Measurements from ENCODE around the gene PRPF38B. TPM values are rescaled to one million over a fixed set of nuclear protein-coding genes. Genes with fewer than 3 reads are reported as not detected.
"Not testable (repeated sequence)": the region's sequence is repeated elsewhere in the genome, so short reads cannot be mapped to it uniquely, and the experiment has no call there.

Gene PRPF38B
- total RNA-seq, 1 donor from 2014 or later: 7.3 TPM

DNA sequence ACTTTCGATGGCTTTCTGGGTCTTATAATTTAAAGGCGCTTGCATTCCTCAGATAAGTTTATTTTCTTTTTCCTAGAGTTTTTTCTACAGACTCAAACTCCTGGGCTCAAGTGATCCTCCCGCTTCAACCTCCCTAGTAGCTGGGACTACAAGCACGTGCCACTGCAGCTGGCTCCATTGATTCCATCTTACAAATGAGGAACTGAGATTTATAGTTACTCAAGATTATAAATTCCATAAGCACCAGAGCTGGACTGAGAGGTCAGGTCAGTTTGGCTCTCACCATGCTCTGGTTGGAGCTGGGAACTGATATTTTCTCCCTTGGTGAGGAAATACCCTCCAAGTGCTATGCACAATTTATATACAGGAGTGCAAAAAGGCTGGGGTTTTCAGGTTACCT, 13.4 kb upstream of the PRPF38B start:
- Histone ChIP-seq H3K4me3 (ENCODE audit: low read length in 3 of 3) (no peak overlapping the region), H3K27me3 (ENCODE audit: control insufficient read depth in 3 of 3, insufficient read depth in 3 of 3, low read length in 3 of 3) (peaks cover 0 to 4% (median 3%) of the 10 kb centered on the region in 3 donors), H3K9me3 (ENCODE audit: control insufficient read depth in 3 of 3, low read length in 3 of 3) (no peaks in the 10 kb centered on the region), H3K4me1 (ENCODE audit: control insufficient read depth in 3 of 3, insufficient read depth in 3 of 3, low read length in 3 of 3) (no peaks in the 10 kb centered on the region), H3K36me3 (ENCODE audit: control insufficient read depth in 3 of 3, insufficient read depth in 3 of 3, low read length in 3 of 3) (no peaks in the 10 kb centered on the region), H3K27ac (ENCODE audit: low read depth, low read length) (no peak overlapping the region), H3K9ac (ENCODE audit: low read depth in 1 of 3, low read length in 3 of 3) (no peak overlapping the region)

DNA sequence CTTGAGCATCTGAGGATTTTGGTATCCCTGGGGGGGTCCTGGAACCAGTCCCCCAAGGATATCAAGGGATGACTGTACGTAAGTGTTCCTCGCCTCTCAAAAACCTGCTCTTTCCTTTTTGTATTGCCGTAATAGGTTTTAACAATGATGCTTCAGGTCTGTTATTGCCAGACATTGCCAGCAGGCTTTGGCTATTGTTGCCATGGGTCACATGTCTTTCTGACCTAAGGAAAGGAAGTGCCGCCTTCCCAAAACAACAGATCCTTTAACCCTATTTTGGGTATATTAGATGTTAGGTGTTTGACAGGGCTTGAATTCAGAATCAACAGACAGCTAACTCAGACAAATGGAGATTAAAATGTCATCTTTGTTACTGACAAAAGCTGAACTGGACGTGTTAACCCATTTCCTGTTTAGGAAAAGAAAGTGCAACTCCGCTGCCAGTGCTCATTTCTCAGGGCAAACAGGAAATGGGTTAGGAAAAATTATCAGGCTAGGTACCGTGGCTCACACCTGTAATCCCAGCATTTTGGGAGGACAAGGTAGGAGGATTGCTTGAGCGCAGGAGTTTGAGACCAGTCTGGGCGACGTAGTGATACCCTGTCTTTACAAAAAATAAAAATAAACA, 12.4 kb upstream of the PRPF38B start:
- no peak overlapping the region for H3K9ac ChIP-seq (ENCODE audit: low read depth in 1 of 3, low read length in 3 of 3)
- no peaks in the 10 kb centered on the region for H3K9me3 ChIP-seq (ENCODE audit: control insufficient read depth in 3 of 3, low read length in 3 of 3)
- no peak overlapping the region for H3K27ac ChIP-seq (ENCODE audit: low read depth, low read length)
- peak overlapping the region in 2 of 3 donors; percentile 35 to 52 for H3K4me3 ChIP-seq (ENCODE audit: low read length in 3 of 3)
- peaks cover 0 to 4% (median 3%) of the 10 kb centered on the region in 3 donors for H3K27me3 ChIP-seq (ENCODE audit: control insufficient read depth in 3 of 3, insufficient read depth in 3 of 3, low read length in 3 of 3)
- no peaks in the 10 kb centered on the region for H3K36me3 ChIP-seq (ENCODE audit: control insufficient read depth in 3 of 3, insufficient read depth in 3 of 3, low read length in 3 of 3)
- no peaks in the 10 kb centered on the region for H3K4me1 ChIP-seq (ENCODE audit: control insufficient read depth in 3 of 3, insufficient read depth in 3 of 3, low read length in 3 of 3)

DNA sequence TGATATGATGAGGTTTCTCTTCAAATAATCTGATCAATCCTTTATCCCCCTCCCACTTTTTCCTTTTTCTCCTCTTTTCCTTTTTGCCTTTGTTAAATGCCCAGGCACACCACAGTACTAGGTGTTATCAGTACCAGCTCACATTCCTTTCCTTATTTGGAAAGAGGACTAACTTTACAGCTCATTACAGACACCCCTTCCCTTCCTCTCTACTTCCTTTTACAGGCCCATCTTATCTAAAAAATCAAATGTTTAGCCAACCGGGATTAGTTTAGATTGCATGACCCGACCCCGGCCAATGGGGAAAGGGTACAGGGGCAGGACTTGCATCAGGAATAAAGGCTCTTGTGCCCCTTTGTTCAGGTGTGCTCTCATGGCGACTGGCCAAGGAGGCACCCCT, 10.4 kb upstream of the PRPF38B start:
- not testable (repeated sequence) for H3K27ac ChIP-seq (ENCODE audit: low read depth, low read length)

GRCh38 chr1:108685529-108685928, 6.6 kb upstream of the PRPF38B start:
- Histone ChIP-seq H3K9ac (ENCODE audit: low read depth in 1 of 3, low read length in 3 of 3) (no peak overlapping the region), H3K27ac (ENCODE audit: low read depth, low read length) (no peak overlapping the region), H3K4me1 (ENCODE audit: control insufficient read depth in 3 of 3, insufficient read depth in 3 of 3, low read length in 3 of 3) (no peaks in the 10 kb centered on the region), H3K9me3 (ENCODE audit: control insufficient read depth in 3 of 3, low read length in 3 of 3) (no peaks in the 10 kb centered on the region), H3K4me3 (ENCODE audit: low read length in 3 of 3) (no peak overlapping the region), H3K36me3 (ENCODE audit: control insufficient read depth in 3 of 3, insufficient read depth in 3 of 3, low read length in 3 of 3) (no peaks in the 10 kb centered on the region), H3K27me3 (ENCODE audit: control insufficient read depth in 3 of 3, insufficient read depth in 3 of 3, low read length in 3 of 3) (no peaks in the 10 kb centered on the region)

More for the DNA sequence above, 10.4 kb upstream of the PRPF38B start:
- H3K9me3 ChIP-seq (ENCODE audit: control insufficient read depth in 3 of 3, low read length in 3 of 3); H3K9ac ChIP-seq (ENCODE audit: low read depth in 1 of 3, low read length in 3 of 3); H3K27me3 ChIP-seq (ENCODE audit: control insufficient read depth in 3 of 3, insufficient read depth in 3 of 3, low read length in 3 of 3); H3K36me3 ChIP-seq (ENCODE audit: control insufficient read depth in 3 of 3, insufficient read depth in 3 of 3, low read length in 3 of 3); H3K4me3 ChIP-seq (ENCODE audit: low read length in 3 of 3); H3K4me1 ChIP-seq (ENCODE audit: control insufficient read depth in 3 of 3, insufficient read depth in 3 of 3, low read length in 3 of 3): not testable (repeated sequence)

GRCh38 chr1:108686614-108687313, 5.3 kb upstream of the PRPF38B start:
- H3K9ac ChIP-seq (ENCODE audit: low read depth in 1 of 3, low read length in 3 of 3): no peak overlapping the region
- no peaks in the 10 kb centered on the region for H3K27me3 ChIP-seq (ENCODE audit: control insufficient read depth in 3 of 3, insufficient read depth in 3 of 3, low read length in 3 of 3)
- H3K27ac ChIP-seq (ENCODE audit: low read depth, low read length): no peak overlapping the region
- peaks cover 3 to 6% (median 5%) of the 10 kb centered on the region in 3 donors for H3K4me1 ChIP-seq (ENCODE audit: control insufficient read depth in 3 of 3, insufficient read depth in 3 of 3, low read length in 3 of 3)
- H3K9me3 ChIP-seq (ENCODE audit: control insufficient read depth in 3 of 3, low read length in 3 of 3): no peaks in the 10 kb centered on the region
- H3K4me3 ChIP-seq (ENCODE audit: low read length in 3 of 3): no peak overlapping the region
- no peaks in the 10 kb centered on the region for H3K36me3 ChIP-seq (ENCODE audit: control insufficient read depth in 3 of 3, insufficient read depth in 3 of 3, low read length in 3 of 3)

DNA sequence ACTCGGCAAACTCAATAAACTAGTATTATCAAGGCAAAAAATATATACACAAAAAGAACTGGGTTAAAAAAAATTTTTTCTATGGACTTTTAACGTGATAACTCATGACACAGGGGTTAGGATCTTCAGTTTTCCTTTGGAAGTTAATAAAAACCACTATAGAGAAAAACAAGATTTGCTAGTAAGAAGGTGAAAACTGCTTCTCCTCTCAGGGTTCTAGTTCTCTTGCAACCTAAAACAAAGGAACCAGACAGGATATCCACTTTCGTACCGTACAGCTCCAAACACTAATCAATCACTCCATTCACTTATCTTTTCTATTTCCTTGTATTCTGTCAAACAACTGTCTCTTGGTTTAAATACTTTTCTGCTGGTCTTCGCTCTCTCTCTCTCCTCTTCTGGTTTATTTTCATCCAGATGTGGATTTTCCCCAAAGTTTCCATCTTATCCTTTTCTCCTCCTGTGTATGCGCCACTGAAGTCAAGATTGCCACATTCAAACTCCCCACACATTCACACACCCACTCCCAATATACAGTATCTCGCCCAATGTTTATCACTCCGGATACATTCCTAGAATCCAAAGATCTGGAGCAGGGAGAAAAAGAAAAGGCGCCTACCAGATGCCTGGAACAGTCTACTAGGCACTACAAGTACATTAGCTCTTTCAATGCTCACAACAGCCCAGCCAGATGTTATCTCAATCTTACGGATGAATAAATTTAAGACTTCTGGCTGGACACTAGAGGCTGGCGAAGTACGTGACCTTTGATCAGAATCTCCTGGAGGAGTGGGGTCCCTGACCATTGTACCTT, 775 bp upstream of the PRPF38B start:
- Histone ChIP-seq H3K4me1 (ENCODE audit: control insufficient read depth in 3 of 3, insufficient read depth in 3 of 3, low read length in 3 of 3) (peaks cover 5 to 33% (median 18%) of the 10 kb centered on the region in 3 donors), H3K4me3 (ENCODE audit: low read length in 3 of 3) (peak overlapping the region; percentile 75 to 96 (median 84)), H3K9me3 (ENCODE audit: control insufficient read depth in 3 of 3, low read length in 3 of 3) (no peaks in the 10 kb centered on the region), H3K27me3 (ENCODE audit: control insufficient read depth in 3 of 3, insufficient read depth in 3 of 3, low read length in 3 of 3) (no peaks in the 10 kb centered on the region), H3K36me3 (ENCODE audit: control insufficient read depth in 3 of 3, insufficient read depth in 3 of 3, low read length in 3 of 3) (peaks cover 3 to 6% (median 5%) of the 10 kb centered on the region in 3 donors), H3K27ac (ENCODE audit: low read depth, low read length) (peak overlapping the region; percentile 93), H3K9ac (ENCODE audit: low read depth in 1 of 3, low read length in 3 of 3) (peak overlapping the region; percentile 85 to 99 (median 92))

DNA sequence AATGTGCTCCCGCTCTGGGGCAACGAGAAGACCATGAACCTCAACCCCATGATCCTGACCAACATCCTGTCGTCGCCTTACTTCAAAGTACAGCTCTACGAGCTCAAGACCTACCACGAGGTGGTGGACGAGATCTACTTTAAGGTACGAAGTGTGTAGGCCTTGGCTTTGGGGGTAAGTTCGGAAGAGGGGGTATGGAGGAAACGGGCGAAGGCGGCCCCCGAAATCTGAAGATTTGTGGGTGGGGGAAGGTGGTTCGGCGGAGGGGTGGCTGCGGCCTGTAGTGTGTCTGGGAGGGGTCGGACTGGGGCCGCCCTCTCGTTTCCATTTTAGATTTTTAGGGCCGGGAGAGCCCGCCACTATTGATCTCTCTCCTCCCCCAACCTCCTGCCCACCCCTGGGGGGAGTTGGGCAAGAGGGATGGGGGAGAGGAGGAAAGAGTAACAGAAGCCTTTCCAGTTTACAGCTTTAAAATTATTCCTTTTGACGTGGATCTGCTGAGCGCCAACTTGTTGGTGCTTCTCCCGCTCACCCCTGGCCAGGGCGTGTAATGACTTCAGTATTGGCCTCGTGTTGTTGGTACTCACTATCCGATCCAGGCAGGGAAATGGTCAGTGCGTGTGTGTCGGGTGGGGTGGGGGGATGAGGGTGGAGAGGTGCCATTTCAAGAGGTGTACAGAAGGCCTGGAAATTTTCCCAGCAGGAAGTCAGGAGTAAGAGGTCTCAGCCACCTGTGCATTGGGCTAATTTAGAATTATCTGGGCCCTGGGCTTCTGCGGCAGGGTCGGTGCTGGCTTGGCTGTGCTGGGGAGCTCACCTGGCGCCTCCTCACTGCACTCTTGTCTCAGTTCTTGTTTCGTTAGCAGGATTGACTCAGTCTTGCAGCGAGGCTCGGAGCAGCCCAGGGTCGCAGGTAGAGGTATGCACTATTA, 880 bp downstream of the PRPF38B start:
- H3K4me1 ChIP-seq (ENCODE audit: control insufficient read depth in 3 of 3, insufficient read depth in 3 of 3, low read length in 3 of 3): peaks cover 5 to 33% (median 18%) of the 10 kb centered on the region in 3 donors

GRCh38 chr1:108695535-108695934, 3.4 kb downstream of the PRPF38B start:
- no peak overlapping the region for H3K4me3 ChIP-seq (ENCODE audit: low read length in 3 of 3)
- H3K4me1 ChIP-seq (ENCODE audit: control insufficient read depth in 3 of 3, insufficient read depth in 3 of 3, low read length in 3 of 3): peaks cover 5 to 33% (median 18%) of the 10 kb centered on the region in 3 donors
- H3K27me3 ChIP-seq (ENCODE audit: control insufficient read depth in 3 of 3, insufficient read depth in 3 of 3, low read length in 3 of 3): no peaks in the 10 kb centered on the region
- peaks cover 26 to 46% (median 38%) of the 10 kb centered on the region in 3 donors for H3K36me3 ChIP-seq (ENCODE audit: control insufficient read depth in 3 of 3, insufficient read depth in 3 of 3, low read length in 3 of 3)
- no peak overlapping the region for H3K27ac ChIP-seq (ENCODE audit: low read depth, low read length)
- H3K9ac ChIP-seq (ENCODE audit: low read depth in 1 of 3, low read length in 3 of 3): peak overlapping the region in 1 of 3 donors; percentile 7
- no peaks in the 10 kb centered on the region for H3K9me3 ChIP-seq (ENCODE audit: control insufficient read depth in 3 of 3, low read length in 3 of 3)

More for the DNA sequence above, 880 bp downstream of the PRPF38B start:
- Histone ChIP-seq H3K4me3 (ENCODE audit: low read length in 3 of 3) (peak overlapping the region; percentile 75 to 96 (median 84)), H3K36me3 (ENCODE audit: control insufficient read depth in 3 of 3, insufficient read depth in 3 of 3, low read length in 3 of 3) (peaks cover 11 to 20% (median 15%) of the 10 kb centered on the region in 3 donors), H3K9me3 (ENCODE audit: control insufficient read depth in 3 of 3, low read length in 3 of 3) (no peaks in the 10 kb centered on the region), H3K9ac (ENCODE audit: low read depth in 1 of 3, low read length in 3 of 3) (peak overlapping the region; percentile 85 to 99 (median 92)), H3K27ac (ENCODE audit: low read depth, low read length) (peak overlapping the region; percentile 93), H3K27me3 (ENCODE audit: control insufficient read depth in 3 of 3, insufficient read depth in 3 of 3, low read length in 3 of 3) (no peaks in the 10 kb centered on the region)

Data from skeletal muscle tissue (tissue), 4 donors.